ENCODE data around the gene UBE3C. TPM values are rescaled to one million over a fixed set of nuclear protein-coding genes. Genes with fewer than 3 reads are reported as not detected.

The UBE3C gene
- total and polyA plus RNA-seq, 2 donors (not counting 3 experiments of a cell fraction or from before 2014, with no cell fraction given), result 45.1 to 77.3 TPM

GRCh38 chr7:157292258-157292657, 153.5 kb downstream of the UBE3C start:
- no peak overlapping the region for H3K27ac ChIP-seq (ENCODE audit: insufficient read depth, low read depth, low read length)
- FAIRE-seq (no peak), DNase-seq (ENCODE audit: low read depth, low spot score) (no peak)
- BruUV-seq (replicated peaks), result no TSS peak
- no peaks in the 10 kb centered on the region for H3K36me3 ChIP-seq (ENCODE audit: control insufficient read depth in 2 of 2, extremely low read depth in 1 of 2, insufficient read depth in 2 of 2, low read length in 2 of 2)
- no peak for TF ChIP-seq MAX (IDR thresholded peaks at IDR 0.05; ENCODE audit: insufficient read depth, insufficient read length)
- TF ChIP-seq CTCF (IDR thresholded peaks at IDR 0.05; ENCODE audit: extremely low read depth in 1 of 2, insufficient read depth in 1 of 2, low read depth in 1 of 2, low read length in 2 of 2), result no peak
- TF ChIP-seq FOS (IDR thresholded peaks at IDR 0.05; ENCODE audit: borderline replicate concordance, insufficient read depth, low read length), result no peak
- TF ChIP-seq JUN (IDR thresholded peaks at IDR 0.05; ENCODE audit: borderline replicate concordance, insufficient read depth, insufficient read length, low read depth), result no peak
- no peak for TF ChIP-seq EZH2 (IDR thresholded peaks at IDR 0.05; ENCODE audit: borderline replicate concordance, low read depth, low read length, severe bottlenecking)
- no peak for TF ChIP-seq POLR2AphosphoS5 (IDR thresholded peaks at IDR 0.05; ENCODE audit: insufficient read depth, low read depth, low read length)
- TF ChIP-seq MYC (IDR thresholded peaks at IDR 0.05; ENCODE audit: low read depth, low read length), result no peak
- TF ChIP-seq POLR2A (IDR thresholded peaks at IDR 0.05; ENCODE audit: low read depth, low read length), result no peak
- TF ChIP-seq GATA2 (IDR thresholded peaks at IDR 0.05; ENCODE audit: insufficient read depth, insufficient read length, low read depth, low read length), result no peak
- H3K9me3 ChIP-seq (replicated peaks; ENCODE audit: control insufficient read depth, insufficient read depth, low read length), result no peaks in the 10 kb centered on the region
- CTCF ChIA-PET, result interaction anchor here (1.1 kb wide), 1 partner anchor 20 kb away, joined by 3 read pairs; no protein-coding TSS in a partner anchor
- intact Hi-C loops (cut with micrococcal nuclease), result no loop called here
- H3K4me3 ChIP-seq (replicated peaks in 1 of 3; ENCODE audit: insufficient read depth in 1 of 3, low read depth in 1 of 3, low read length in 3 of 3), result no peak overlapping the region
- no peak overlapping the region for H3K9ac ChIP-seq (replicated peaks; ENCODE audit: extremely low read depth, insufficient read depth, low read length)
- H3K9me1 ChIP-seq (replicated peaks; ENCODE audit: control insufficient read depth, extremely low read depth, insufficient read depth, low read length), result no peaks in the 10 kb centered on the region
- H2AFZ ChIP-seq (ENCODE audit: low read depth, low read length), result no peak overlapping the region
- no peaks in the 10 kb centered on the region for H3K79me2 ChIP-seq (ENCODE audit: control insufficient read depth, insufficient read depth, low read length)
- H3K4me2 ChIP-seq (ENCODE audit: insufficient read depth, low read length), result no peak overlapping the region
- peaks cover 0 to 2% of the 10 kb centered on the region in 2 experiments for H3K27me3 ChIP-seq (ENCODE audit: control insufficient read depth in 2 of 2, insufficient read depth in 2 of 2, low read length in 2 of 2)
- POLR2A ChIA-PET, result no interaction called here
- dilution Hi-C loops (cut with MboI; ENCODE audit: extremely low pct_ligation_motif_present, low sequenced_read_pairs), result no loop called here
- no peaks in the 10 kb centered on the region for H4K20me1 ChIP-seq (replicated peaks; ENCODE audit: control insufficient read depth, extremely low read depth, insufficient read depth, low read length)
- no peaks in the 10 kb centered on the region for H3K4me1 ChIP-seq (ENCODE audit: control insufficient read depth, extremely low read depth, insufficient read depth, low read length)

Data from endothelial cell of umbilical vein (primary cell).